Activated CD4-positive, alpha-beta T cell treated with anti-CD3 and anti-CD28 coated beads, Interleukin-2, amount 50 U/mL, for 24 hours (primary cell): ENCODE results near the gene WIPF1.

Experiments
- DNase-seq, 2 donors: peaks; one replicate each; pipeline ENCODE4 v3.0.0-alpha.2; 2020; ENCODE audit warnings: low read depth in 1 of 2, low spot score in 1 of 2

WIPF1 gene

GRCh38 chr2:174544156-174544555, 53.4 kb downstream of the WIPF1 start:
- no peak for DNase-seq

- no peak for DNase-seq
These were observed 56.7 kb downstream of the WIPF1 start for GRCh38 chr2:174540893-174541292.

GRCh38 chr2:174535757-174536703, 61.6 kb downstream of the WIPF1 start:
- no peak for DNase-seq

GRCh38 chr2:174535083-174535482, 62.5 kb downstream of the WIPF1 start:
- DNase-seq: no peak

GRCh38 chr2:174529916-174530315, 67.7 kb downstream of the WIPF1 start:
- no peak for DNase-seq

- no peak for DNase-seq
These were observed 69.6 kb downstream of the WIPF1 start for GRCh38 chr2:174527959-174528358.

GRCh38 chr2:174527101-174527721, 70.4 kb downstream of the WIPF1 start:
- DNase-seq: no peak

GRCh38 chr2:174524527-174524926, 73.1 kb downstream of the WIPF1 start:
- DNase-seq: no peak

GRCh38 chr2:174522553-174522952, 75.1 kb downstream of the WIPF1 start:
- DNase-seq: no peak

GRCh38 chr2:174518395-174518794, 79.2 kb downstream of the WIPF1 start:
- no peak for DNase-seq

GRCh38 chr2:174516501-174517378, 80.9 kb downstream of the WIPF1 start:
- DNase-seq: no peak

GRCh38 chr2:174512345-174512744, 85.3 kb downstream of the WIPF1 start:
- no peak for DNase-seq

GRCh38 chr2:174511580-174512260, 85.9 kb downstream of the WIPF1 start:
- no peak for DNase-seq

- no peak for DNase-seq
These were observed 86.9 kb downstream of the WIPF1 start for GRCh38 chr2:174510583-174511189.
